DND-41 (cell line): Measurements from ENCODE around the gene PAN2.

Experiments used
- EZH2 ChIP-seq: IDR thresholded peaks from 3 replicates; pipeline ENCODE4 v1.6.1; 2012; ENCODE audit warnings: borderline replicate concordance, low read depth, mild to moderate bottlenecking, moderate library complexity, low read length, inconsistent platforms; ENCODE audit not compliant: severe bottlenecking
- TF ChIP-seq, protein P1 (sequence below): IDR thresholded peaks from 2 replicates; pipeline ENCODE4 v1.5.1; 2012; ENCODE audit warnings: borderline replicate concordance, low read length, moderate library complexity, mild to moderate bottlenecking; ENCODE audit not compliant: poor library complexity, severe bottlenecking; ENCODE audit errors: extremely low read depth

DNA sequence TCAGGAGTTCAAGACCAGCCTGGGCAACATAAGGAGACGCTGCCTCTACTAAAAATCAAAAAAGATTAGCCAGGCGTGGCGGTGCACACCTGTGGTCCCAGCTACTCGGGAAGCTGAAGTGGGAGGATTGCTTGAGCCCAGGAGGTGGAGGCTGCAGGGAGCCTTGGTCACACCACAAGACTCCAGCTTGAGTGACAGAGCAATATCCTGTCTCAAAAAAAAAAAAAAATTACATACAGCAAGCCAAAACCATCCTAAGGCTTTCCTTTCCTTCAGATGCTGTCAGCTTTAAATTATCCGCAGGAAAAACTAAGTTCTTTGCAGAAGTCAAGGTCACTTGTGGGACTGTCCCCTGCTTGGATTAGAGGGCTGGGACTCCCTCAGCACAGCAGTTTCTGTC lies 35.0 kb downstream of the PAN2 start:
- TF ChIP-seq, protein P1, sequence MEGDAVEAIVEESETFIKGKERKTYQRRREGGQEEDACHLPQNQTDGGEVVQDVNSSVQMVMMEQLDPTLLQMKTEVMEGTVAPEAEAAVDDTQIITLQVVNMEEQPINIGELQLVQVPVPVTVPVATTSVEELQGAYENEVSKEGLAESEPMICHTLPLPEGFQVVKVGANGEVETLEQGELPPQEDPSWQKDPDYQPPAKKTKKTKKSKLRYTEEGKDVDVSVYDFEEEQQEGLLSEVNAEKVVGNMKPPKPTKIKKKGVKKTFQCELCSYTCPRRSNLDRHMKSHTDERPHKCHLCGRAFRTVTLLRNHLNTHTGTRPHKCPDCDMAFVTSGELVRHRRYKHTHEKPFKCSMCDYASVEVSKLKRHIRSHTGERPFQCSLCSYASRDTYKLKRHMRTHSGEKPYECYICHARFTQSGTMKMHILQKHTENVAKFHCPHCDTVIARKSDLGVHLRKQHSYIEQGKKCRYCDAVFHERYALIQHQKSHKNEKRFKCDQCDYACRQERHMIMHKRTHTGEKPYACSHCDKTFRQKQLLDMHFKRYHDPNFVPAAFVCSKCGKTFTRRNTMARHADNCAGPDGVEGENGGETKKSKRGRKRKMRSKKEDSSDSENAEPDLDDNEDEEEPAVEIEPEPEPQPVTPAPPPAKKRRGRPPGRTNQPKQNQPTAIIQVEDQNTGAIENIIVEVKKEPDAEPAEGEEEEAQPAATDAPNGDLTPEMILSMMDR = no peak
- no peak for TF ChIP-seq EZH2
